ENCODE results near the gene MBP.

The MBP gene

DNA sequence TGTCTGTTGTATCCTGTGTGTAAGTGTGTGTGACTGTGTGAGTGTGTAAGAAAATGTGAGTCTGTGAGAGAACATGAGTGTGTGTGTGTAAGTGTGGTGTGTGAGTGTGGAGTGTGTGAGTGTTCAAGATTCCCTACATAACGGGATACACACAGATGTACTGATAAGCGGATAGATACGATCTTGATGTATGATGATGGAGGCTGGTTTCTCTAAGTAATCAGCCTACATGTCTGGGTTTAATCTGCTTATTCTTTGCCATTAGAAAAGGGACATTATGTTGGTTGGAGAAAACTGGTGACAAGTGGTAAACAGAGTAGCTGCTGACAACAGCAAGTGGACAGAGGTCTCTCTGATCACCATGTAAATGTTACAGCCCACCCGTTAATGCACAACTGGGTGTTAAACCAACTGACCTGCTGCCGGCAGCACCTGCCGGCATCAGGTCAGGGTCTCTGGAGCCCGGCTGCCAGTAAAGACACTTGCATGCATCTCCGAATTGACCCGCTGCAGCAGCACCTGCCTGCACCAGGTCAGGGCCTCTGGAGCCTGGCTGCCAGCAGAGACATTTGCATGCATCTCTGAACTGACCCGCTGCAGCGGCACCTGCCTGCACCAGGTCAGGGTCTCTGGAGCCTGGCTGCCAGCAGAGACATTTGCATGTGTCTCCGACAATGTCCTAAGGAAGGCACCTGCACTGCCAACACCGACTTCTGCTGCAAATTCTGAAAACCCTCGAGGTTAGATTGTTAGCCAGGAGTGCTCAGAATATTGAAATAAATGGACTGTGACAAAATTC, 87.5 kb downstream of the MBP start:
- TF ChIP-seq, protein P1, sequence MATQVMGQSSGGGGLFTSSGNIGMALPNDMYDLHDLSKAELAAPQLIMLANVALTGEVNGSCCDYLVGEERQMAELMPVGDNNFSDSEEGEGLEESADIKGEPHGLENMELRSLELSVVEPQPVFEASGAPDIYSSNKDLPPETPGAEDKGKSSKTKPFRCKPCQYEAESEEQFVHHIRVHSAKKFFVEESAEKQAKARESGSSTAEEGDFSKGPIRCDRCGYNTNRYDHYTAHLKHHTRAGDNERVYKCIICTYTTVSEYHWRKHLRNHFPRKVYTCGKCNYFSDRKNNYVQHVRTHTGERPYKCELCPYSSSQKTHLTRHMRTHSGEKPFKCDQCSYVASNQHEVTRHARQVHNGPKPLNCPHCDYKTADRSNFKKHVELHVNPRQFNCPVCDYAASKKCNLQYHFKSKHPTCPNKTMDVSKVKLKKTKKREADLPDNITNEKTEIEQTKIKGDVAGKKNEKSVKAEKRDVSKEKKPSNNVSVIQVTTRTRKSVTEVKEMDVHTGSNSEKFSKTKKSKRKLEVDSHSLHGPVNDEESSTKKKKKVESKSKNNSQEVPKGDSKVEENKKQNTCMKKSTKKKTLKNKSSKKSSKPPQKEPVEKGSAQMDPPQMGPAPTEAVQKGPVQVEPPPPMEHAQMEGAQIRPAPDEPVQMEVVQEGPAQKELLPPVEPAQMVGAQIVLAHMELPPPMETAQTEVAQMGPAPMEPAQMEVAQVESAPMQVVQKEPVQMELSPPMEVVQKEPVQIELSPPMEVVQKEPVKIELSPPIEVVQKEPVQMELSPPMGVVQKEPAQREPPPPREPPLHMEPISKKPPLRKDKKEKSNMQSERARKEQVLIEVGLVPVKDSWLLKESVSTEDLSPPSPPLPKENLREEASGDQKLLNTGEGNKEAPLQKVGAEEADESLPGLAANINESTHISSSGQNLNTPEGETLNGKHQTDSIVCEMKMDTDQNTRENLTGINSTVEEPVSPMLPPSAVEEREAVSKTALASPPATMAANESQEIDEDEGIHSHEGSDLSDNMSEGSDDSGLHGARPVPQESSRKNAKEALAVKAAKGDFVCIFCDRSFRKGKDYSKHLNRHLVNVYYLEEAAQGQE (IDR thresholded peaks at IDR 0.05; ENCODE audit: insufficient read depth in 1 of 2, low read depth in 2 of 2, low read length in 2 of 2): no peak
- TF ChIP-seq SIN3A (IDR thresholded peaks at IDR 0.05; ENCODE audit: borderline replicate concordance, insufficient read depth, low read length) (no peak), TAF1 (IDR thresholded peaks at IDR 0.05; ENCODE audit: borderline replicate concordance, insufficient read depth, low read length) (no peak), FOXP2 (optimal IDR thresholded peaks at IDR 0.05; ENCODE audit: borderline replicate concordance, extremely low read depth, extremely low read length, insufficient read depth) (no peak), POLR2AphosphoS5 (IDR thresholded peaks at IDR 0.05; ENCODE audit: low read depth, low read length) (no peak)

DNA sequence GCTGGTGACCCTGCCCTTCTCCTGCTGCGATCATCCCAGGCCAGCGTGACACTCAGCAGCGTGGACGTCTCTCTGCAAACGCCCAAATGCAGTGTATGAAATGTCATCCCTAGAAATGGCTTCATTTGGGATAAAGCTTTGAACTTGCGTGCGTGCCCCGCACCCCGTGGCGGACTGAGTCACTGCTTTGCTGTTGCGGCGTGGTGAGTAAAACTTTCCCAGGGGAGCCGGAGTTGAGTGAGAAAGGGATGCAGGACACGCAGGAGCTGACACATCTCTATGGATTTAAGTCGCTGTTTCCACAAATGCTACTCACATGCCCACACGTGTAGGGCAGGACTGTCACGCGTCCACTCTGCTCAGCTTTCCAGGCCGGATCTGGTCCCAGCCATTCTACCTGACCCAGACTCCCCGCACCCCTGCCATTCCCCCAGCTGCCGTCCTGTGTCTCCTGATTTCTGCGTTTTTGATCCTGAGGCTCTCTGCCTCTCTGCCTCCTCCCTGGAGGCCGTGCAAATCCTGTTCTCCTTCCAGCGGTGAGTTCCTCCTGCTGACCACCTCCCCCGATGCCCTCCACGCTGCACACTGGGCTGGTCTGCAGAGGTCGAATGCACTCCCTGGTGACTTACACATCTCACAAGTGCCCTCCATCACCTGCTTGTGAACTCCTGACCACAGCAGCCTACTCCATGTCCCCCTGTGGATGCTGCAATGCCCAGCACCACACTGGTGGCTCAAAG, 88.9 kb downstream of the MBP start:
- TF ChIP-seq TAF1 (IDR thresholded peaks at IDR 0.05; ENCODE audit: borderline replicate concordance, insufficient read depth, low read length) (no peak), SIN3A (IDR thresholded peaks at IDR 0.05; ENCODE audit: borderline replicate concordance, insufficient read depth, low read length) (no peak)

DNA sequence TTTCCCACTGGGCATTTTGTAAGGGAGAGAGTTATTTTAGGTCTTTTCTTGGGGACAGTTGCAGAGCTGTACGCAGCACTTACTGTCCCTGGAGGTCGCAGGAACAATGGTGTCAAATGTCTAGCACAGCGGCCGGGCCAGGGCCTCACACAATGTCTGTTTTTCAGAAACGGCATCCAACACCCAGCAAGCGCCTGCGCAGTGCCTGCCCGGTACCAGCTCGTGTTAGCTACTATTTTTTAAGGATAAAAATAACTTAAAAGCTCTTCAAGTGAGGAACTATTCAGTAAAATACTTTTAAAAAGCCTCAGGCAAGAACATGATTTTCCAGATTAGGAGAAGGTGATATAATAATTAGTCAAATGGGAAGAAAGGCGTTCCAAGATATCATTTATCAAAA, 90.0 kb downstream of the MBP start:
- TF ChIP-seq, protein P1 (IDR thresholded peaks at IDR 0.05; ENCODE audit: insufficient read depth in 1 of 2, low read depth in 2 of 2, low read length in 2 of 2): no peak
- no peak for TF ChIP-seq FOXP2 (optimal IDR thresholded peaks at IDR 0.05; ENCODE audit: borderline replicate concordance, extremely low read depth, extremely low read length, insufficient read depth)
- no peak for TF ChIP-seq TAF1 (IDR thresholded peaks at IDR 0.05; ENCODE audit: borderline replicate concordance, insufficient read depth, low read length)
- no peak for TF ChIP-seq POLR2AphosphoS5 (IDR thresholded peaks at IDR 0.05; ENCODE audit: low read depth, low read length)
- TF ChIP-seq SIN3A (IDR thresholded peaks at IDR 0.05; ENCODE audit: borderline replicate concordance, insufficient read depth, low read length): no peak

DNA sequence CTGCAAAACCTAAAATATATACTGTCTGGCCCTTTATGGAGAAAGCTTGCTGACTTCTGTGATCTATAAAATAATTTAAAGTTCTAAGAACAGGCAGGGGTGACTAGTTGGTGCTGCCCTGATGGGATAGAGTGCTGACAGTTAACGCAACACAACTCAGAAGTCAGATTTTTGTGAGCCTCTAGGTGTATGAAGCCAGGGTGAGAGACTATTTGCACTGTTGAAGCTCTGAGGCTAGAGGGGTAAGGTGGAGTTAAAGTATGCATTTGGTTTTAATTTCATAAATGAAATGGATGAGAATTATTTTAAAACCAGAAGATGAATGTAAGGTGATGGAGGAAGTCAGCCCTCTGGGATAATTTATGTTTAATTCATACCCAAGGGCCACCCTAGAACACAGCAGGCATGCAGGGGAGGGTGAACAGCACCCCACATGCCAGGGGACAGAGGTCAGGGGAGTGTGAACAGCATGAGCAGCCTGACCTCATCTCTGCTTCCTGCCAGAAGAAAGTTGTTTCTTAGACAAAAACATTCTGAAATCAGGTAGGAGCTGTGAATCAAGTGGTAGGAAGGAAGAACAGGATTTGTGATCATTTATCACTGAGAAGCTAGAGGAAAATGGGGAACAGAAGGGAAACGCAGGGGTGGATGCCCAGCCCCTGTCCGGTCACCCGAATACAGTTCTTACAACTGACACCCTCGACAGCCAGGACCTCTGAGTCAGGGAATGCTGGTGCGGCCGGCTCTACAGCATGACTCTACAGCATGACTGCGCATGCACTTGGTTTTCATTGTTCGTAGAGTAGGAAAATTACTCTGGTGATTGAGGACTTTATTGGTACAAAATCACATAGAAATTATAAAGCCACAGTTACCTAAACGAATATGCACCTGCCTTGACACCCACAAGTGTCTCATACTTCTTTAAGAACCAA, 93.1 kb downstream of the MBP start:
- TF ChIP-seq POLR2AphosphoS5 (IDR thresholded peaks at IDR 0.05; ENCODE audit: low read depth, low read length) (no peak), TAF1 (IDR thresholded peaks at IDR 0.05; ENCODE audit: borderline replicate concordance, insufficient read depth, low read length) (no peak), SIN3A (IDR thresholded peaks at IDR 0.05; ENCODE audit: borderline replicate concordance, insufficient read depth, low read length) (no peak), FOXP2 (optimal IDR thresholded peaks at IDR 0.05; ENCODE audit: borderline replicate concordance, extremely low read depth, extremely low read length, insufficient read depth) (no peak)
- TF ChIP-seq, protein P1 (IDR thresholded peaks at IDR 0.05; ENCODE audit: insufficient read depth in 1 of 2, low read depth in 2 of 2, low read length in 2 of 2): no peak

All from PFSK-1 (cell line).